Esophagus squamous epithelium (tissue), 5 donors: ENCODE data around the gene SDK2. TPM values are rescaled to one million over a fixed set of nuclear protein-coding genes. Genes with fewer than 3 reads are reported as not detected.

Source experiments
- DNase-seq: peaks from one replicate; lab custom pipeline; 2025; lab: John Stamatoyannopoulos, UW
- H3K27ac ChIP-seq, 4 donors: fragments of 200-600 bp; sonication (generic); one replicate each; pipeline ENCODE4 v1.5.1; 2016 to 2019; ENCODE audit warnings: mild to moderate bottlenecking in 1 of 4
- H3K27me3 ChIP-seq, 4 donors: fragments of 200-600 bp; sonication (generic); 1 replicate in 3 of 4; 2 replicates in 1 of 4; pipeline versions ENCODE4 v1.5.1 to v1.6.0; 2017 to 2021; ENCODE audit warnings: antibody characterized with exemption in 1 of 4
- H3K36me3 ChIP-seq, 3 donors: fragments of 200-600 bp; sonication (generic); one replicate each; pipeline ENCODE4 v1.5.1; 2016 to 2019
- H3K4me1 ChIP-seq, 3 donors: fragments of 200-600 bp; sonication (generic); one replicate each; pipeline ENCODE4 v1.5.1; 2017 to 2019
- H3K4me3 ChIP-seq, 4 donors: fragments of 200-600 bp; sonication (generic); 1 replicate in 3 of 4; 2 replicates in 1 of 4; pipeline ENCODE4 v1.5.1; 2016 to 2019; ENCODE audit warnings: mild to moderate bottlenecking in 2 of 4, moderate library complexity in 1 of 4
- H3K9me3 ChIP-seq, 3 donors: fragments of 200-600 bp; sonication (generic); one replicate each; pipeline ENCODE4 v1.5.1; 2016 to 2019
- CTCF ChIP-seq, 6 experiments: fragments of 450-650 bp in 4 of 6; fragments of 200-600 bp in 2 of 6; sonication (generic) in 2 of 6; IDR thresholded peaks; one replicate each; pipeline ENCODE4 v1.5.1; 2016 to 2019; ENCODE audit warnings: antibody characterized with exemption in 6 of 6, mild to moderate bottlenecking in 4 of 6, moderate library complexity in 4 of 6
- POLR2A ChIP-seq, 4 donors: fragments of 450-650 bp; IDR thresholded peaks; one replicate each; pipeline ENCODE4 v1.6.1; 2017; ENCODE audit warnings: antibody characterized with exemption in 4 of 4, mild to moderate bottlenecking in 4 of 4, moderate library complexity in 3 of 4
- WGBS, 2 donors: methylation state at CpG; one replicate each; pipeline ENCODE4 v1.1.5; 2018; 5-methylcytosine and 5-hydroxymethylcytosine counted together
- intact Hi-C: fragments of 100-400 bp; cut with DNase I; formaldehyde crosslinking; loops from one replicate; pipeline ENCODE4 v1.15.0; 2022
- total RNA-seq, 4 donors: library from RNA; depleted of rRNA; stranded (reverse); fragments of >200 nt; gene quantifications; one replicate each; pipeline ENCODE4 v1.1.0, GENCODE V29; 2016
- donor health status: DM: yes; HTN: yes; CAD: no.

SDK2 gene
- total RNA-seq, 4 donors from 2014 or later, result 1.7 to 5.5 (median 2.4) TPM

DNA sequence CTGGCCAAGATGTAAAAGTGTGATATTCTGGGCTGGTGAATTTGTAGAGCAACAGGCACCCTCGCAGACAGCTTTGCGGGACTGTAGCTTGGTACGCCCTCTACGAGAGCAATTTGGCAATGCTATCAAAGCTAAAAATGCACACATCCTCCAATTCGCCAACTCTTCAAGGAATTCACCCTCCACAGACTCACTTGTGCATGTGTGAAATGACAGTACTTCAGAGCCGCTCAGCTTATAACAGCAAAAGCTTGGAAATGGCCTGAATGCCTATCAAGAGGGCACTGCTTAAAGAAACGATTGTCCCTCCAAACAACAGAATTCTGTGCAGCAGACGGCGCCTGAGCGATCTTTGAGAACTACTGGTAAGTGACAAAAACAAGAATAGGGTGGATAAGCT lies 130.8 kb downstream of the SDK2 start:
- Histone ChIP-seq H3K9me3 (no peaks in the 10 kb centered on the region), H3K27ac (no peak overlapping the region), H3K36me3 (no peaks in the 10 kb centered on the region), H3K4me3 (no peak overlapping the region), H3K27me3 (peaks cover 0 to 4% (median 0%) of the 10 kb centered on the region in 4 donors), H3K4me1 (no peaks in the 10 kb centered on the region)
- WGBS, 2 donors, result 82 to 88% methylated on average over 9 to 10 of the region's 10 CpGs
- DNase-seq, result no peak
- intact Hi-C loops, result no loop called here
- no peak for TF ChIP-seq CTCF (IDR thresholded peaks at IDR 0.05)
- no peak for TF ChIP-seq POLR2A (IDR thresholded peaks at IDR 0.05)

DNA sequence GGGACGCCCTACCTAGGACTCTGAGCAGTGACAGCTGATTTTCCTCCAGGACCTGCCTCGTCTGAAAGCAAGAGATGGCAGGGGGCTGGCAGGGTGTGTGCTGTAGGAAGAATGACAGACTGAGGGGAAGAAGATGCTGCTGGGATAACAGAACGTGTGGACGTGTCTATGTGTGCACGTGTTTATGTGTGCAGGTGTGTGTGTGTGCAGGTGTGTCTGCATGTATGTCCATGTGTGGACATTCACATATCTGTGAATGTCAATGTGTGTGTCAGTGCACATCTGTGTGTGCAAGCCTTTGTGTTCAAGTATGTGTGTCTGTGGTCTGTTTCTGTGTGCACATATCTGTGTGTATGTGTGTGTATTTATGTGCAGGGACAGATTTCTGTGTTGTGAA lies 132.5 kb downstream of the SDK2 start:
- no peak for DNase-seq
- Histone ChIP-seq H3K27me3 (peaks cover 0 to 12% (median 0%) of the 10 kb centered on the region in 4 donors), H3K4me3 (no peak overlapping the region), H3K4me1 (no peaks in the 10 kb centered on the region), H3K9me3 (no peaks in the 10 kb centered on the region), H3K36me3 (no peaks in the 10 kb centered on the region), H3K27ac (no peak overlapping the region)
- 73 to 77% methylated on average over 4 to 5 of the region's 5 CpGs for WGBS, 2 donors
- TF ChIP-seq POLR2A (IDR thresholded peaks at IDR 0.05) (no peak), CTCF (IDR thresholded peaks at IDR 0.05) (no peak)
- intact Hi-C loops, result no loop called here

GRCh38 chr17:73510981-73511718 lies 133.1 kb downstream of the SDK2 start:
- Histone ChIP-seq H3K9me3 (no peaks in the 10 kb centered on the region), H3K4me3 (no peak overlapping the region), H3K4me1 (no peaks in the 10 kb centered on the region), H3K27ac (no peak overlapping the region), H3K27me3 (peaks cover 0 to 12% (median 0%) of the 10 kb centered on the region in 4 donors), H3K36me3 (no peaks in the 10 kb centered on the region)
- WGBS, 2 donors, result 52% methylated on average over 7 to 11 of the region's 22 CpGs
- intact Hi-C loops, result no loop called here
- DNase-seq, result no peak
- TF ChIP-seq POLR2A (IDR thresholded peaks at IDR 0.05) (no peak), CTCF (IDR thresholded peaks at IDR 0.05) (no peak)

DNA sequence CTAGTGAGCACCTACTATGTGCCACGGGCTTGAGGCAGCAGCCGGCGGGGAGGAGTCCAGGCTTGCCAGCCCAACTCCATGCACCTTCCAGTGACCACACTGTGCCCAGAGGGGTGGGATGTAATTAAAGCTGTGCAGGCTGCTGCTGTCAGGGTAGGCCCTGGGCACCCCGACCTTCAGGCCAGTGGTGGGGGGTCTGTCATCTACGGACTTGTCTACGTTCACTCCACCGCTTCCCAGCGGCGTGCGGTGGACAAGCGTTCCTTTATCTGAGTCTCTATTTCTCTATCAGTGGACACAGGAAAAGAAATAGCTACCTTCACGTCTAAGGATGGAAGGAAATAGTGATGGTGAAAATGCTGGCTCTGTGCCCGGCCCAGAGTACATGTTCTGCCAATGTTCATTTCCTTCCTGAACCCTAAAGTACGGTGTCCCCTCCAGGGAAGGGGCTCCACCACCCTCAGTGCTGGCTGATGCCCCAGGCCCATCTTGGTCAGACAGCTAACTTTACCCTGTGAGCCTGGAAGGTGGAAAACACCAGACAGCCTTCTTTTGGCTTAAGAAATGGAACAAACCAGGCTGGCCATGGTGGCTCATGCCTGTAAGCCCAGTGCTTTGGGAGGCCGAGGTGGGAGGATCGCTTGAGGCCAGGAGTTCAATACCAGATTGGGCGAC lies 135.2 kb downstream of the SDK2 start:
- H3K27ac ChIP-seq, result no peak overlapping the region
- WGBS, 2 donors, result 77 to 78% methylated on average over 13 to 15 of the region's 17 CpGs
- DNase-seq, result no peak
- no peaks in the 10 kb centered on the region for H3K36me3 ChIP-seq
- H3K9me3 ChIP-seq, result no peaks in the 10 kb centered on the region
- peaks cover 0 to 12% (median 0%) of the 10 kb centered on the region in 4 donors for H3K27me3 ChIP-seq
- TF ChIP-seq POLR2A (IDR thresholded peaks at IDR 0.05) (no peak), CTCF (IDR thresholded peaks at IDR 0.05) (no peak)
- intact Hi-C loops, result no loop called here
- no peaks in the 10 kb centered on the region for H3K4me1 ChIP-seq
- H3K4me3 ChIP-seq, result no peak overlapping the region
